Measurements from ENCODE around the gene CDC14B.

DNA sequence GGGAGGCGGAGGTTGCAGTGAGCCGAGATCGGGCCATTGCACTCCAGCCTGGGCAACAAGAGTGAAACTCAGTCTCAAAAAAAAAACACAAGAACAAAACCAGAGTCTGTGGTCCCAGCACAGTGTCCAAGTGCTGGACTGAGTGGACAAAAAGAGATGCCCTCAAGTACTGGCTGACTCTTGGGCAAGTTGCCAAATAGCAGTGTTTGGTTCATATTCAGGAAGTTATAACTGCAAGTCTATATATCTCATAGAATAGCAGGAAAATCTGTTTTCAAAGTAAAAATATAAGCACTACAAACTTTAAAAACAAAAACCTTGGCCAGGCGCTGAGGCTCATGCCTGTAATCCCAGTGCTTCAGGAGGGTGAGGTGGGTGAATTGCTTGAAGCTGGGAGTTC lies 162.4 kb downstream of the CDC14B start:
- TF ChIP-seq, protein P1, sequence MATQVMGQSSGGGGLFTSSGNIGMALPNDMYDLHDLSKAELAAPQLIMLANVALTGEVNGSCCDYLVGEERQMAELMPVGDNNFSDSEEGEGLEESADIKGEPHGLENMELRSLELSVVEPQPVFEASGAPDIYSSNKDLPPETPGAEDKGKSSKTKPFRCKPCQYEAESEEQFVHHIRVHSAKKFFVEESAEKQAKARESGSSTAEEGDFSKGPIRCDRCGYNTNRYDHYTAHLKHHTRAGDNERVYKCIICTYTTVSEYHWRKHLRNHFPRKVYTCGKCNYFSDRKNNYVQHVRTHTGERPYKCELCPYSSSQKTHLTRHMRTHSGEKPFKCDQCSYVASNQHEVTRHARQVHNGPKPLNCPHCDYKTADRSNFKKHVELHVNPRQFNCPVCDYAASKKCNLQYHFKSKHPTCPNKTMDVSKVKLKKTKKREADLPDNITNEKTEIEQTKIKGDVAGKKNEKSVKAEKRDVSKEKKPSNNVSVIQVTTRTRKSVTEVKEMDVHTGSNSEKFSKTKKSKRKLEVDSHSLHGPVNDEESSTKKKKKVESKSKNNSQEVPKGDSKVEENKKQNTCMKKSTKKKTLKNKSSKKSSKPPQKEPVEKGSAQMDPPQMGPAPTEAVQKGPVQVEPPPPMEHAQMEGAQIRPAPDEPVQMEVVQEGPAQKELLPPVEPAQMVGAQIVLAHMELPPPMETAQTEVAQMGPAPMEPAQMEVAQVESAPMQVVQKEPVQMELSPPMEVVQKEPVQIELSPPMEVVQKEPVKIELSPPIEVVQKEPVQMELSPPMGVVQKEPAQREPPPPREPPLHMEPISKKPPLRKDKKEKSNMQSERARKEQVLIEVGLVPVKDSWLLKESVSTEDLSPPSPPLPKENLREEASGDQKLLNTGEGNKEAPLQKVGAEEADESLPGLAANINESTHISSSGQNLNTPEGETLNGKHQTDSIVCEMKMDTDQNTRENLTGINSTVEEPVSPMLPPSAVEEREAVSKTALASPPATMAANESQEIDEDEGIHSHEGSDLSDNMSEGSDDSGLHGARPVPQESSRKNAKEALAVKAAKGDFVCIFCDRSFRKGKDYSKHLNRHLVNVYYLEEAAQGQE (IDR thresholded peaks at IDR 0.05; ENCODE audit: insufficient read depth in 1 of 2, low read depth in 2 of 2, low read length in 2 of 2) = no peak
- TF ChIP-seq TAF1 (IDR thresholded peaks at IDR 0.05; ENCODE audit: borderline replicate concordance, insufficient read depth, low read length) (no peak), POLR2AphosphoS5 (IDR thresholded peaks at IDR 0.05; ENCODE audit: low read depth, low read length) (no peak), SIN3A (IDR thresholded peaks at IDR 0.05; ENCODE audit: borderline replicate concordance, insufficient read depth, low read length) (no peak), FOXP2 (optimal IDR thresholded peaks at IDR 0.05; ENCODE audit: borderline replicate concordance, extremely low read depth, extremely low read length, insufficient read depth) (no peak)
